B cell (primary cell): ENCODE measurements around the gene EXOC7.

ENCODE experiments used
- CTCF ChIP-seq: fragments of 200-600 bp; IDR thresholded peaks from one replicate; pipeline ENCODE4 v1.8.0; 2022; ENCODE audit warnings: antibody characterized with exemption, mild to moderate bottlenecking
- EZH2 ChIP-seq: IDR thresholded peaks from 2 replicates; pipeline ENCODE4 v1.6.1; 2012; ENCODE audit warnings: borderline replicate concordance, low read depth, mild to moderate bottlenecking, moderate library complexity, low read length; ENCODE audit not compliant: insufficient read depth, poor library complexity, severe bottlenecking

GRCh38 chr17:76048711-76049110, 54.9 kb downstream of the EXOC7 start:
- TF ChIP-seq CTCF (no peak), EZH2 (no peak)
